Stimulated activated CD8-positive, alpha-beta memory T cell treated with anti-CD3 and anti-CD28 coated beads, Interleukin-4, amount 100 ng/mL, for 1 hour (primary cell): ENCODE measurements around the gene SECTM1.

Experiments used
- DNase-seq, 2 donors: peaks; one replicate each; pipeline ENCODE4 v3.0.0-alpha.2; 2020; ENCODE audit warnings: low read depth in 2 of 2, low spot score in 1 of 2

Gene SECTM1

GRCh38 chr17:82328994-82329507, 4.5 kb downstream of the SECTM1 start:
- no peak for DNase-seq

GRCh38 chr17:82328141-82328993, 5.2 kb downstream of the SECTM1 start:
- DNase-seq: no peak

- no peak for DNase-seq
Observed at GRCh38 chr17:82327757-82328140, 5.8 kb downstream of the SECTM1 start.

GRCh38 chr17:82327289-82327688, 6.3 kb downstream of the SECTM1 start:
- no peak for DNase-seq

- no peak for DNase-seq
Observed at GRCh38 chr17:82325286-82326180, 8.0 kb downstream of the SECTM1 start.

GRCh38 chr17:82324566-82325285, 8.8 kb downstream of the SECTM1 start:
- DNase-seq: no peak

GRCh38 chr17:82323514-82324234, 9.9 kb downstream of the SECTM1 start:
- no peak for DNase-seq

- DNase-seq: no peak
Observed at GRCh38 chr17:82322526-82323453, 10.8 kb downstream of the SECTM1 start.

- no peak for DNase-seq
Observed at GRCh38 chr17:82321947-82322466, 11.6 kb downstream of the SECTM1 start.

- DNase-seq: peak; percentile 68 to 70
Observed at GRCh38 chr17:82320956-82321927, 12.3 kb downstream of the SECTM1 start.

- no peak for DNase-seq
Observed at GRCh38 chr17:82320140-82320840, 13.3 kb downstream of the SECTM1 start.

GRCh38 chr17:82319619-82320062, 13.9 kb downstream of the SECTM1 start:
- no peak for DNase-seq

GRCh38 chr17:82318772-82319606, 14.6 kb downstream of the SECTM1 start:
- DNase-seq: no peak

GRCh38 chr17:82318169-82318498, 15.4 kb downstream of the SECTM1 start:
- DNase-seq: no peak

GRCh38 chr17:82317394-82318168, 16.0 kb downstream of the SECTM1 start, which contains the start of gene CD7:
Gene CD7 (minus strand): TSS chr17:82317608. CDS start chr17:82317495, 113 bp downstream.
- DNase-seq: peak in 1 of 2 donors; percentile 51
